Brain pericyte (primary cell): ENCODE data around the gene CABP1.
"Not testable (repeated sequence)": the region's sequence is repeated elsewhere in the genome, so short reads cannot be mapped to it uniquely, and the experiment has no call there.

Experiments
- DNase-seq: peaks from one replicate; pipeline ENCODE4 v3.0.0-alpha.2; 2012; ENCODE audit warnings: low read depth, low spot score

The CABP1 gene

GRCh38 chr12:120639771-120640721, at the start of gene CABP1:
CABP1 (plus strand) TSS chr12:120640626; CDS start chr12:120640686, 60 bp downstream.
- DNase-seq: no peak

GRCh38 chr12:120590741-120591407, 49.6 kb upstream of the CABP1 start:
- DNase-seq: no peak

- no peak for DNase-seq
Observed at GRCh38 chr12:120592121-120593049, 48.0 kb upstream of the CABP1 start.

GRCh38 chr12:120596901-120597300, 43.5 kb upstream of the CABP1 start:
- no peak for DNase-seq

GRCh38 chr12:120597861-120598260, 42.6 kb upstream of the CABP1 start:
- DNase-seq: no peak

- DNase-seq: no peak
Observed at GRCh38 chr12:120598674-120599463, 41.6 kb upstream of the CABP1 start.

- no peak for DNase-seq
Observed at GRCh38 chr12:120599672-120600552, 40.5 kb upstream of the CABP1 start.

GRCh38 chr12:120602416-120602815, 38.0 kb upstream of the CABP1 start:
- DNase-seq: not testable (repeated sequence)

- no peak for DNase-seq
Observed at GRCh38 chr12:120610560-120610959, 29.9 kb upstream of the CABP1 start.

- not testable (repeated sequence) for DNase-seq
Observed at GRCh38 chr12:120611534-120611933, 28.9 kb upstream of the CABP1 start.

GRCh38 chr12:120614848-120615247, 25.6 kb upstream of the CABP1 start:
- DNase-seq: no peak

- not testable (repeated sequence) for DNase-seq
Observed at GRCh38 chr12:120617193-120617592, 23.2 kb upstream of the CABP1 start.

- not testable (repeated sequence) for DNase-seq
Observed at GRCh38 chr12:120617767-120618166, 22.7 kb upstream of the CABP1 start.

GRCh38 chr12:120618954-120619615, 21.3 kb upstream of the CABP1 start:
- DNase-seq: no peak

GRCh38 chr12:120620624-120621023, 19.8 kb upstream of the CABP1 start:
- DNase-seq: no peak

- DNase-seq: no peak
Observed at GRCh38 chr12:120625557-120626419, 14.6 kb upstream of the CABP1 start.

GRCh38 chr12:120628919-120629318, 11.5 kb upstream of the CABP1 start:
- no peak for DNase-seq
